Measurements from ENCODE around the gene ATF4. TPM values are rescaled to one million over a fixed set of nuclear protein-coding genes. Genes with fewer than 3 reads are reported as not detected.

ATF4 gene
- total RNA-seq, 4 donors from 2014 or later, result 258 to 714 (median 610) TPM

DNA sequence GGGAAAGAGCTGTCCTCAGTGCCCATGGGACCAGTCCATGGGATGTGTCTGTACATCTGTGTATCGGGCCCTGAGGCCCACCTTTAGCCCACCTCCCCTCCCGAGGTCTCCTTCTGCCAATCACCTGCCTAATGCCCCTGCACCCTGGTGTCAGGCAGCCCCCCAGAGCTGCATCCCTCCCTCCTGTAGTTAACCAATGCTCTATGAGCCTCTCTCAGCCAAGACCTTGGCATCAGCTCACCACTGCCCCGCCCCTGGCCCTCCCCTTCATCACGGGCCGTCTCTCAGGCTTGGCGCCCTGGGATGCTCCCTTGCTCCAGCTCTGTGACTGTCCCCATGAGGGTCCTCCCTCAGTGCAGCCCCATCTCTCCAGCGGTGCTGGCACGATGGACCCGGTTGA is 45.0 kb upstream of the ATF4 start:
- ATAC-seq (ENCODE audit: low FRiP score) (no peak), DNase-seq (ENCODE audit: low spot score) (no peak)
- TF ChIP-seq, protein P1, sequence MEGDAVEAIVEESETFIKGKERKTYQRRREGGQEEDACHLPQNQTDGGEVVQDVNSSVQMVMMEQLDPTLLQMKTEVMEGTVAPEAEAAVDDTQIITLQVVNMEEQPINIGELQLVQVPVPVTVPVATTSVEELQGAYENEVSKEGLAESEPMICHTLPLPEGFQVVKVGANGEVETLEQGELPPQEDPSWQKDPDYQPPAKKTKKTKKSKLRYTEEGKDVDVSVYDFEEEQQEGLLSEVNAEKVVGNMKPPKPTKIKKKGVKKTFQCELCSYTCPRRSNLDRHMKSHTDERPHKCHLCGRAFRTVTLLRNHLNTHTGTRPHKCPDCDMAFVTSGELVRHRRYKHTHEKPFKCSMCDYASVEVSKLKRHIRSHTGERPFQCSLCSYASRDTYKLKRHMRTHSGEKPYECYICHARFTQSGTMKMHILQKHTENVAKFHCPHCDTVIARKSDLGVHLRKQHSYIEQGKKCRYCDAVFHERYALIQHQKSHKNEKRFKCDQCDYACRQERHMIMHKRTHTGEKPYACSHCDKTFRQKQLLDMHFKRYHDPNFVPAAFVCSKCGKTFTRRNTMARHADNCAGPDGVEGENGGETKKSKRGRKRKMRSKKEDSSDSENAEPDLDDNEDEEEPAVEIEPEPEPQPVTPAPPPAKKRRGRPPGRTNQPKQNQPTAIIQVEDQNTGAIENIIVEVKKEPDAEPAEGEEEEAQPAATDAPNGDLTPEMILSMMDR (IDR thresholded peaks at IDR 0.05), result no peak

DNA sequence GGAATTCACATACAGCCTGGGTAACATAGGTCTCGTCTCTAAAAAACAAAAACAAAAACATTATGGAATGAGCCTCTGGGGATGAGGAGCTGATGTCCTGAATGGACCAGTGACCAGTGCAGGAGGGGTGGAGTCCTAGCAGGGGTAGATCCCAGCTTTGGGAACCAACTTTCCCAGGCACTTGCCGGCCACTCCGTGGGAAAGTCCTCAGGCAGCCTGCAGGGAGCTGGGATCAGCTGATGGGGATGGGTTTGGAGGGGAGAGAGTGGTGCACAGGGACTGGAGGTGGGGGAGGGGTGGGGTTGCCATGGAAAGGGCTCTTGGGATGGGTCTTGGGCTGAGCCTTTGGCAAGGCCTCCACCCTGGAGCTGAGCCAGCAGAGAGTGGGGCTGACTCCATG is 44.5 kb upstream of the ATF4 start:
- TF ChIP-seq, protein P1 (IDR thresholded peaks at IDR 0.05), result no peak
- ATAC-seq (ENCODE audit: low FRiP score), result no peak
- no peak for DNase-seq (ENCODE audit: low spot score)

DNA sequence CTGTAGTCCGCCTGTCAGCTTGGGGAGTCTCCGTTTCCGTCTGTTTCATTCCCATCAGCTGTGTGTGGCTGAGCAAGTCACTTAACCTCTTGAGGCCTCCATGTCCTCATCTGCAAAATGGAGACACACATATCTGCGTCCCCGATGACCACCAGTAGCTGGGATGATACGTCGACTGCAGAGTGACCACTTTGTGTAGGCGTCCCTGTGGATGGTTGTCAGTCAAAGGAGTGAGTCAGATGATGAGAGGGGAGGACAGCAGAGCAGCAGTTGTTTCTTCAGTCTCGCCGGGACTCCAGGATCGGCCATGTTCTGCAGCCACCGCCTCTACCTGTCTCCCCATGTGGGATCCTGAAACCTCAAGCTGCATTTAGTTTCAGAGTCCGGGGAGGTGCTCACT is 43.7 kb upstream of the ATF4 start:
- DNase-seq (ENCODE audit: low spot score), result no peak
- ATAC-seq (ENCODE audit: low FRiP score), result no peak
- TF ChIP-seq, protein P1 (IDR thresholded peaks at IDR 0.05), result no peak

DNA sequence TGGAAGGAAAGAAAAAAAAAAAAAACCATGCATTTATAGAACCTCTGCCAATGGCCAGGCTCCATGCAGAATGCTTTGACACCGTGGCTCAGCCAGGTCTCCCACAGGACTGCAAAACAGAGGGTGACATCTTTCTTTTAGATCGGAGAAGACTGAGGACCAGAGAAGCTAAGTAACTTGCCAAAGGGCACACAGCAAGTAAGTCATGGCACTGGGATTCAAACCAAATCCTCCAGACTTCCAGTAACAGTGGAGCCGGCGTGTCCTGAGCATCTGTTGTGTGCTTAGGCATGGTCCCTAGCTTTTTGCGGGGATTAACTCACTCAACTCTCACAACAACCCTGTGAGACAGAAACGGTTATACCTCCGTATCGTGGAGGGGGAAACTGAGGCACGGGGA is 42.8 kb upstream of the ATF4 start:
- TF ChIP-seq, protein P1 (IDR thresholded peaks at IDR 0.05), result no peak
- DNase-seq (ENCODE audit: low spot score) (no peak), ATAC-seq (ENCODE audit: low FRiP score) (no peak)

DNA sequence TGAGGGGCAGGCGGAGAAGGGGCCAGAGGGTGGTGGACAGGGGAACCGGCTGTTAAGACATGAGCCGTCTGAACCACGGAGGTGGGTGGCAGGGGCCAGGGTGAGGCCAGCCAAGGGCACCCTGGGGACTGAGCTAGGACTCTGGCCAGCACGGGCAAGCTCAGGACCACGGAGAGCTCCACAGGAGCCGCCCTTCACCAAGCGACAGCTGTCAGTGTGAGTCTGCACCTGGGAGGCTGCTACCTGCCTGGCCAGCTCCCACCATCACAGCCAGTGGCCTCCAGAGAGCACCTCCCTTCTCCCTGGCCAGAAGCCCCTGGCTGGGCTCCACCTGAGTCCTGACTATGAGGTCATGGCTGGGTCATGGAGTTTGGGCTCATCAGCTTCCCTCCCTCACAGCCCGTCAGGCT is 41.9 kb upstream of the ATF4 start:
- TF ChIP-seq, protein P1 (IDR thresholded peaks at IDR 0.05), result no peak
- DNase-seq (ENCODE audit: low spot score), result no peak
- no peak for ATAC-seq (ENCODE audit: low FRiP score)

DNA sequence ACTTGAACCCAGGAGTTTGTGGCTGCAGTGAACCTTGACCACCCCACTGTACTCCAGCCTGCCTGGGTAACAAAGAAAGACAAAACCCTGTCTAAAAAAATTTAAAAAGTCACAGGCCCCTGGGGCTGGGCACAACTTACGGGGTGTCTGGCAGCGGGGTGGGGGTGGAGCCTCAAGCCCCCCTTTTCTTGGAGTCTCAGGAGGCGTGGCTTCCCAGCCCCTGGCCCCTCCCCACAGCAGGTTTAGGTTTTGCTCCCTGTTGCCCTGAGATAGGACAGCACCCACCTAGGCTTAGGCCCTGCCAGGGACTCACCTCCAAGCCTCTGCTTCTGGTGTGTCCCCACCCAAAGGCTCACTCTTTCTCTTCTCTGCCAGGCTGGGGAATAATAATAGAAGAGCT is 41.1 kb upstream of the ATF4 start:
- no peak for ATAC-seq (ENCODE audit: low FRiP score)
- TF ChIP-seq, protein P1 (IDR thresholded peaks at IDR 0.05), result no peak
- no peak for DNase-seq (ENCODE audit: low spot score)

DNA sequence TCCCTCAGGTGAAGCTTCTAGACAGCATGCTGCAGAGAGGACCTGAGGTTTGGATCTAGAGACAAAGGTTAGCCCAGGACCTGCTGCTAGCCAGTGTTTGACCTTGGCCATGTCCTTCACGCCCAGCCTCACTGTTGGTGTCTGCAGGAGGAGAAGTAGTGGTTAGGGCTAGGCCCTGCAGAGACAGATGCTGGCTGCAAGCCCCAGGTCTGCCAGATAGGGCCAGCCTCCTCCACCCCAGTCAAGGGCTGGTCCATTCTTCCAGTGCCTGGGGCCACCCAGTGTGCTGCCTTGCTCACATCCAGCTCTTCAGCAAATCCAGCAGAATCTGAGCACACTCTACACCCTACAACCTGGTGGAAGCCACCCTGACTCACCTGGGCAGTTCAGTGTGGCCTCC is 39.8 kb upstream of the ATF4 start:
- DNase-seq (ENCODE audit: low spot score) (no peak), ATAC-seq (ENCODE audit: low FRiP score) (no peak)
- TF ChIP-seq, protein P1 (IDR thresholded peaks at IDR 0.05), result no peak
